GM18909 (cell line): ENCODE results near the gene CLIP4.

Source experiments
- ATAC-seq: cut with Tn5 transposase; IDR thresholded peaks from one replicate; pipeline ENCODE4 v1.9.1; 2021; ENCODE audit warnings: mild to moderate bottlenecking; ENCODE audit not compliant: unreplicated experiment, poor library complexity

CLIP4 gene

GRCh38 chr2:29238497-29238896 is 123.3 kb downstream of the CLIP4 start:
- no peak for ATAC-seq
